ENCODE data around the gene SUSD1.

SUSD1 gene

GRCh38 chr9:112119225-112120029, 55.7 kb downstream of the SUSD1 start:
- Histone ChIP-seq H3K27ac (no peak overlapping the region), H3K36me3 (ENCODE audit: insufficient read depth, low read length) (no peaks in the 10 kb centered on the region), H3K9ac (ENCODE audit: insufficient read length) (no peak overlapping the region), H3K4me3 (no peak overlapping the region), H3K9me3 (ENCODE audit: low read depth, low read length) (no peaks in the 10 kb centered on the region)
- TF ChIP-seq EZH2 (IDR thresholded peaks at IDR 0.05) (no peak), POLR2AphosphoS5 (IDR thresholded peaks at IDR 0.05; ENCODE audit: borderline replicate concordance, low read depth, low read length) (no peak), FOXP2 (optimal IDR thresholded peaks at IDR 0.05; ENCODE audit: control extremely low read depth, extremely low read length, insufficient read depth) (no peak)
- no peak for DNase-seq (ENCODE audit: low read depth, low spot score)

- H3K4me3 ChIP-seq: no peak overlapping the region
- DNase-seq (ENCODE audit: low read depth, low spot score): no peak
- TF ChIP-seq POLR2AphosphoS5 (IDR thresholded peaks at IDR 0.05; ENCODE audit: borderline replicate concordance, low read depth, low read length): no peak
- TF ChIP-seq EZH2 (IDR thresholded peaks at IDR 0.05): no peak
- no peak for TF ChIP-seq FOXP2 (optimal IDR thresholded peaks at IDR 0.05; ENCODE audit: control extremely low read depth, extremely low read length, insufficient read depth)
- no peaks in the 10 kb centered on the region for H3K9me3 ChIP-seq (ENCODE audit: low read depth, low read length)
- H3K27ac ChIP-seq: no peak overlapping the region
- H3K36me3 ChIP-seq (ENCODE audit: insufficient read depth, low read length): no peaks in the 10 kb centered on the region
- no peak overlapping the region for H3K9ac ChIP-seq (ENCODE audit: insufficient read length)
Observed at GRCh38 chr9:112118009-112118408, 57.1 kb downstream of the SUSD1 start.

GRCh38 chr9:112115970-112116753, 58.9 kb downstream of the SUSD1 start:
- DNase-seq (ENCODE audit: low read depth, low spot score): no peak
- H3K4me3 ChIP-seq: no peak overlapping the region
- no peak overlapping the region for H3K27ac ChIP-seq
- TF ChIP-seq EZH2 (IDR thresholded peaks at IDR 0.05): no peak
- TF ChIP-seq FOXP2 (optimal IDR thresholded peaks at IDR 0.05; ENCODE audit: control extremely low read depth, extremely low read length, insufficient read depth): no peak
- no peak for TF ChIP-seq POLR2AphosphoS5 (IDR thresholded peaks at IDR 0.05; ENCODE audit: borderline replicate concordance, low read depth, low read length)
- H3K9ac ChIP-seq (ENCODE audit: insufficient read length): no peak overlapping the region
- no peaks in the 10 kb centered on the region for H3K36me3 ChIP-seq (ENCODE audit: insufficient read depth, low read length)
- H3K9me3 ChIP-seq (ENCODE audit: low read depth, low read length): no peaks in the 10 kb centered on the region

DNA sequence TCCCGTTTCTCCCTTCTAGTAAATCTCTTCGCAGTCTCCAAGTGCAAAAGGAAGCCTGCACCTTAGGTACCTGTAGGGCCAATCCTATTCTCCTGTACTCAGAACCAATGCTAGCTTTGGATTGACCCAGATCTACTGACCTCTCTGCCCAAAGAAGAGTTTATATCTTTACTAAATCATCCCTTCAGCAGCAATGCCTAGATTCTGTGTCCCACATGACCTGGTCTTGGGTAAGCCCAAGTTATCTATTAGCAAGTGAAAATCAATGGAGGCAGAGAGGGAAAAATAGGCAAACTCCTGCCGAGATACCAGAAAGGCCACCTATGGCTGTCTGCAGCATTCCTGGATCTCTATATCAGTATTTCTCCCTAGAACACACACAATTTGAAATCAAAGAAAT, 60.0 kb downstream of the SUSD1 start:
- Histone ChIP-seq H3K36me3 (ENCODE audit: insufficient read depth, low read length) (no peaks in the 10 kb centered on the region), H3K27ac (no peak overlapping the region), H3K4me3 (no peak overlapping the region), H3K9me3 (ENCODE audit: low read depth, low read length) (no peaks in the 10 kb centered on the region), H3K9ac (ENCODE audit: insufficient read length) (no peak overlapping the region)
- TF ChIP-seq EZH2 (IDR thresholded peaks at IDR 0.05) (no peak), POLR2AphosphoS5 (IDR thresholded peaks at IDR 0.05; ENCODE audit: borderline replicate concordance, low read depth, low read length) (no peak), FOXP2 (optimal IDR thresholded peaks at IDR 0.05; ENCODE audit: control extremely low read depth, extremely low read length, insufficient read depth) (no peak)
- no peak for DNase-seq (ENCODE audit: low read depth, low spot score)

- DNase-seq (ENCODE audit: low read depth, low spot score): no peak
- Histone ChIP-seq H3K4me3 (no peak overlapping the region), H3K9me3 (ENCODE audit: low read depth, low read length) (no peaks in the 10 kb centered on the region), H3K36me3 (ENCODE audit: insufficient read depth, low read length) (no peaks in the 10 kb centered on the region), H3K27ac (no peak overlapping the region), H3K9ac (ENCODE audit: insufficient read length) (no peak overlapping the region)
- TF ChIP-seq EZH2 (IDR thresholded peaks at IDR 0.05) (no peak), FOXP2 (optimal IDR thresholded peaks at IDR 0.05; ENCODE audit: control extremely low read depth, extremely low read length, insufficient read depth) (no peak), POLR2AphosphoS5 (IDR thresholded peaks at IDR 0.05; ENCODE audit: borderline replicate concordance, low read depth, low read length) (no peak)
Observed at GRCh38 chr9:112112941-112113681, 62.0 kb downstream of the SUSD1 start.

DNA sequence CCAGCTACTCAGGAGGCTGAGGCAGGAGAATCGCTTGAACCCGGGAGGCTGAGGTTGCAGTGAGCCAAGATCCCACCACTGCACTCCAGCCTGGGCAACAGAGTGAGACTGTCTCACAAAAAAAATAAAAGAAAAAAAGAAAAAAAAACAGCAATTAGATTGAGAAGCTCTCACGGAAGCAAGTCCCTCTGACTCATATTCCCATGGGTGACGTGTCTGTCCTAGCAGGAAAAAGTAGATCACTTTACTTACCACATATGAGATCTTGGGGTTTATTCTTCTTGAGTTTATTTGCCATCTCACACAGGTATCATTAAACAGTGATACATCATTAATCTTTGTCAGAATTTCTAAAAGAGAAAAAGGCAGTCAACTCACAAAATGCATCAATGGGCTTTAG, 62.6 kb downstream of the SUSD1 start:
- no peak for DNase-seq (ENCODE audit: low read depth, low spot score)
- no peak for TF ChIP-seq POLR2AphosphoS5 (IDR thresholded peaks at IDR 0.05; ENCODE audit: borderline replicate concordance, low read depth, low read length)
- TF ChIP-seq EZH2 (IDR thresholded peaks at IDR 0.05): no peak
- TF ChIP-seq FOXP2 (optimal IDR thresholded peaks at IDR 0.05; ENCODE audit: control extremely low read depth, extremely low read length, insufficient read depth): no peak
- Histone ChIP-seq H3K36me3 (ENCODE audit: insufficient read depth, low read length) (no peaks in the 10 kb centered on the region), H3K9me3 (ENCODE audit: low read depth, low read length) (no peaks in the 10 kb centered on the region), H3K27ac (no peak overlapping the region), H3K9ac (ENCODE audit: insufficient read length) (no peak overlapping the region), H3K4me3 (no peak overlapping the region)

DNA sequence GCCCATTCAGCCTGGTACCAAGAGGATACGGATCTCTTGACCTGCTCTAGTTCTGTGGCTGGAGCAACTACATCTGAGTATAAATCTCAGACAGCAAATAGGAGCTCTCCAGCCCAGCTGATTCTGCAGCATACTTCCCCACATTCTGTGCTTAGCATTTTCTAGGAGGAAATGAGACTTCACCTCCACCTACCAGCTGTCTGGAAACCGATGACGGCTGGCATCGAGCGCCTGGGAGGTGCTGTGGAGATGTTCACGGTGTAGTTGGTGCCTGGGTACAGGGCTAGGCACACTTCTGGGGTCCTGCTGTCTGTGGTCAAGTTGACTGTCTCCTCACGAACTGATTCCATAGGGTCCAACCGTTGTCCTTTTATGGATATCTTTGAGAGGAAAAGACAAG, 63.6 kb downstream of the SUSD1 start:
- no peak for TF ChIP-seq POLR2AphosphoS5 (IDR thresholded peaks at IDR 0.05; ENCODE audit: borderline replicate concordance, low read depth, low read length)
- Histone ChIP-seq H3K36me3 (ENCODE audit: insufficient read depth, low read length) (no peaks in the 10 kb centered on the region), H3K4me3 (no peak overlapping the region), H3K9me3 (ENCODE audit: low read depth, low read length) (no peaks in the 10 kb centered on the region), H3K27ac (no peak overlapping the region), H3K9ac (ENCODE audit: insufficient read length) (no peak overlapping the region)
- DNase-seq (ENCODE audit: low read depth, low spot score): no peak

- Histone ChIP-seq H3K27ac (no peak overlapping the region), H3K9ac (ENCODE audit: insufficient read length) (no peak overlapping the region), H3K36me3 (ENCODE audit: insufficient read depth, low read length) (no peaks in the 10 kb centered on the region), H3K4me3 (no peak overlapping the region), H3K9me3 (ENCODE audit: low read depth, low read length) (no peaks in the 10 kb centered on the region)
- DNase-seq (ENCODE audit: low read depth, low spot score): no peak
- no peak for TF ChIP-seq EZH2 (IDR thresholded peaks at IDR 0.05)
- no peak for TF ChIP-seq POLR2AphosphoS5 (IDR thresholded peaks at IDR 0.05; ENCODE audit: borderline replicate concordance, low read depth, low read length)
- no peak for TF ChIP-seq FOXP2 (optimal IDR thresholded peaks at IDR 0.05; ENCODE audit: control extremely low read depth, extremely low read length, insufficient read depth)
Observed at GRCh38 chr9:112110777-112111113, 64.4 kb downstream of the SUSD1 start.
